ENCODE results near the gene KLHL29.

The KLHL29 gene

DNA sequence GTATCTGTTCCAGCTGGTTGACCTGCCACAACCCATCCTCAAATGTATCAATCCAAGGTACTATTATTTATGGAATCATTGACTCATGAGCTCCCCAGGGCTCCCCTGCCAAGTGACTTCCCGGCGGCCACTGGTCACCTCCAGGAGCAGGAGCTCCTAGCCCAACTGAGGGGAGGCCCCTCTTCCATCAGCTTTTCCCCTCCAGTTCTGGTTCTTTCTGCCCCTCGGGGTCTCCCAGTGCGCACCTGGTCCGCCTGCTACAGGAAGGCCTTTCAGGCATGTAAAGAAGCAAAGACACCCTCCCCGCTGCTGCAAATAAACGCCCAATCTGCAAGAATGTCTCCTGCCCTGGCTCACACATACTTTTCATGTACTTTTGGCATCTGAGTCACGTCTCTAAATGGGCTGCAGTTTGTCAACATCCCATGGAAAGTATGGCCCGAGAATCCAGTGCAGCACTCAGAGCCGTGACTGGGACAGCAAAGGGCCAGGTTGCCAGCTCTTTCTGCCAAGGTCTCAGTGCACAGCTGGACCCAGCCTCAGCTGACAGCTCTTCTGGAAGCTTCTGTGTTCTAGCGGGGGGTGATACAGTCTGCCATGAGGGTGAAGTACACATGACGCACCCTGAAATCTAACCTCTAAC lies 41.4 kb downstream of the KLHL29 start:
- TF ChIP-seq TAF1 (IDR thresholded peaks at IDR 0.05; ENCODE audit: borderline replicate concordance, insufficient read depth, low read length) (no peak), POLR2AphosphoS5 (IDR thresholded peaks at IDR 0.05; ENCODE audit: low read depth, low read length) (no peak)
- TF ChIP-seq, protein P1, sequence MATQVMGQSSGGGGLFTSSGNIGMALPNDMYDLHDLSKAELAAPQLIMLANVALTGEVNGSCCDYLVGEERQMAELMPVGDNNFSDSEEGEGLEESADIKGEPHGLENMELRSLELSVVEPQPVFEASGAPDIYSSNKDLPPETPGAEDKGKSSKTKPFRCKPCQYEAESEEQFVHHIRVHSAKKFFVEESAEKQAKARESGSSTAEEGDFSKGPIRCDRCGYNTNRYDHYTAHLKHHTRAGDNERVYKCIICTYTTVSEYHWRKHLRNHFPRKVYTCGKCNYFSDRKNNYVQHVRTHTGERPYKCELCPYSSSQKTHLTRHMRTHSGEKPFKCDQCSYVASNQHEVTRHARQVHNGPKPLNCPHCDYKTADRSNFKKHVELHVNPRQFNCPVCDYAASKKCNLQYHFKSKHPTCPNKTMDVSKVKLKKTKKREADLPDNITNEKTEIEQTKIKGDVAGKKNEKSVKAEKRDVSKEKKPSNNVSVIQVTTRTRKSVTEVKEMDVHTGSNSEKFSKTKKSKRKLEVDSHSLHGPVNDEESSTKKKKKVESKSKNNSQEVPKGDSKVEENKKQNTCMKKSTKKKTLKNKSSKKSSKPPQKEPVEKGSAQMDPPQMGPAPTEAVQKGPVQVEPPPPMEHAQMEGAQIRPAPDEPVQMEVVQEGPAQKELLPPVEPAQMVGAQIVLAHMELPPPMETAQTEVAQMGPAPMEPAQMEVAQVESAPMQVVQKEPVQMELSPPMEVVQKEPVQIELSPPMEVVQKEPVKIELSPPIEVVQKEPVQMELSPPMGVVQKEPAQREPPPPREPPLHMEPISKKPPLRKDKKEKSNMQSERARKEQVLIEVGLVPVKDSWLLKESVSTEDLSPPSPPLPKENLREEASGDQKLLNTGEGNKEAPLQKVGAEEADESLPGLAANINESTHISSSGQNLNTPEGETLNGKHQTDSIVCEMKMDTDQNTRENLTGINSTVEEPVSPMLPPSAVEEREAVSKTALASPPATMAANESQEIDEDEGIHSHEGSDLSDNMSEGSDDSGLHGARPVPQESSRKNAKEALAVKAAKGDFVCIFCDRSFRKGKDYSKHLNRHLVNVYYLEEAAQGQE (IDR thresholded peaks at IDR 0.05; ENCODE audit: insufficient read depth in 1 of 2, low read depth in 2 of 2, low read length in 2 of 2): no peak

DNA sequence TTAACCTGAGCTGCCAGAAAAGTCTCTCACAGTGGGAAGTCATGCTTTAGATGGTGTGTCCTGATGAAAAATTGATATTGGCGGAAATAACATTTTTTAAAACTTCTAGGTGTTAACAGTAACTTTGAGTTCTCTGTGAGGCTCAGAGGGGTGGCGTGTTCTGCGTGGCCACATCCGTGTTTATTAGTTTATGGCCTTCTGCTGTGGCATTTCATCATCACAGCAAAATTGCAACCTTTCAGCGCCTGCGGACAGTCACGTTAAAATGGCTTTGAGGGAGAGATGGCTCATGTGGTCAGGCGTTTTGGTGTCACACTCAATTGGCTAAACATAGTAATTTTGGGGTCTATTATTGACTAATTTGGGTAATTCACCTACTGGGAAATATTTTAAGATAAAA lies 42.4 kb downstream of the KLHL29 start:
- TF ChIP-seq FOXP2 (optimal IDR thresholded peaks at IDR 0.05; ENCODE audit: borderline replicate concordance, extremely low read depth, extremely low read length, insufficient read depth): no peak
- TF ChIP-seq TAF1 (IDR thresholded peaks at IDR 0.05; ENCODE audit: borderline replicate concordance, insufficient read depth, low read length): no peak
- no peak for TF ChIP-seq SIN3A (IDR thresholded peaks at IDR 0.05; ENCODE audit: borderline replicate concordance, insufficient read depth, low read length)
- TF ChIP-seq POLR2AphosphoS5 (IDR thresholded peaks at IDR 0.05; ENCODE audit: low read depth, low read length): no peak
- TF ChIP-seq, protein P1 (IDR thresholded peaks at IDR 0.05; ENCODE audit: insufficient read depth in 1 of 2, low read depth in 2 of 2, low read length in 2 of 2): no peak

DNA sequence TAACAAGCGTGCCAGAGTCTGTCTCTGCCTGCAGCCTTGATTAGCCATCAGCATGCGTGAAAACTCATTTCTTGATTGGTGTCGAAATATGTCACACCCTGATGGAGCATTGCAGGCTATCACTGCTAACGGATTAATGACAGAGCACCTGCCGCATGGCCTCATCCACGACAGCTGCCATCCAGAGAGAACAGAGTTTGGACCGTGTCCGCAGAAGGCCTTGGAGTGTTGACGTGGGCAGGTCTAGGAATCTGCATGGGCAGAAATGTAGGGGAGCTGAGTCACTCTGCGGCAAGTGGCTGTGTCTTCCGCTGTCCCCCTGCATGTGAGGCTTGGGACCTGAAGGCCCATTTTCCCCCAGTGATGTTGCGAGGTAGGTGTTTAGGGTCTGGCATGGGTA lies 43.0 kb downstream of the KLHL29 start:
- TF ChIP-seq FOXP2 (optimal IDR thresholded peaks at IDR 0.05; ENCODE audit: borderline replicate concordance, extremely low read depth, extremely low read length, insufficient read depth) (no peak), POLR2AphosphoS5 (IDR thresholded peaks at IDR 0.05; ENCODE audit: low read depth, low read length) (no peak), SIN3A (IDR thresholded peaks at IDR 0.05; ENCODE audit: borderline replicate concordance, insufficient read depth, low read length) (no peak), TAF1 (IDR thresholded peaks at IDR 0.05; ENCODE audit: borderline replicate concordance, insufficient read depth, low read length) (no peak)
- TF ChIP-seq, protein P1 (IDR thresholded peaks at IDR 0.05; ENCODE audit: insufficient read depth in 1 of 2, low read depth in 2 of 2, low read length in 2 of 2): no peak

DNA sequence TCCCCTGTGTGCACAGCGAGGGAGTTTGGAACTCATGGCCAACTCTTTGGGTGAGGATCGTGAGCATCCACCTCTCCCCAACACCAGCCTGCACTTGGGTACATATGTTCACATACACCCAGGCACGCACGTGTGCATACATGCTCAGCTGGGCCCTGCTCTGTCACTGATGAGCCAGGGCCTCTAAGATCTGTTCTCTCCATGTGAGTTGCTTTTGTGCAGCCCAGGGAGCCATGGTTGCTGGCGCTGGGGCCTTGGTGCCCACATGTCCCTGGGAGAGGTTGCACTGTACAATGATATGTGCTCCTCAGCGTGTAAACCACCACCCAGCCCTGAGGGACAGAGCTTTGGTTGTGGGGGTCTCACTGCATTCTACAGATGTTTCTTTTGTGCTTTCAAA lies 44.1 kb downstream of the KLHL29 start:
- TF ChIP-seq TAF1 (IDR thresholded peaks at IDR 0.05; ENCODE audit: borderline replicate concordance, insufficient read depth, low read length): no peak
- no peak for TF ChIP-seq POLR2AphosphoS5 (IDR thresholded peaks at IDR 0.05; ENCODE audit: low read depth, low read length)
- TF ChIP-seq, protein P1 (IDR thresholded peaks at IDR 0.05; ENCODE audit: insufficient read depth in 1 of 2, low read depth in 2 of 2, low read length in 2 of 2): no peak
- TF ChIP-seq FOXP2 (optimal IDR thresholded peaks at IDR 0.05; ENCODE audit: borderline replicate concordance, extremely low read depth, extremely low read length, insufficient read depth): no peak
- no peak for TF ChIP-seq SIN3A (IDR thresholded peaks at IDR 0.05; ENCODE audit: borderline replicate concordance, insufficient read depth, low read length)

DNA sequence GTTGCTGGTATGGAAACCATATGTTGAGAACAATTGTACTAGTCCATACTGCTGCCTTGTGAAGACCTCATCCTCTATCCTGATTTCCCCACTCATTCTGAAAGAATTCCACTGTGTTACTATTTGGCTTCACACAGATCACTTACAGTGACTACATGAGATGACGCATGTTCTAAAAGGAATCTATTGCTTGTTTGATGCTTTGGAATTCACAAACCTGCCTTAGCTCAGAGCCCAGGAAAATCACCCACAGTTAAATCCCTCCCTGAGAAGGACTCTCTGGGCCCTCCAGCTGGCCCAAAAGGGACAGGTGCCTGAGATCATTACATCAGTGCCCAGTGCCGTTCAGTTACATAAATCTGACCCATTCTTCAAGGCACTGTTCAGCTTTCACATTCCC lies 45.3 kb downstream of the KLHL29 start:
- TF ChIP-seq POLR2AphosphoS5 (IDR thresholded peaks at IDR 0.05; ENCODE audit: low read depth, low read length) (no peak), TAF1 (IDR thresholded peaks at IDR 0.05; ENCODE audit: borderline replicate concordance, insufficient read depth, low read length) (no peak), SIN3A (IDR thresholded peaks at IDR 0.05; ENCODE audit: borderline replicate concordance, insufficient read depth, low read length) (no peak), FOXP2 (optimal IDR thresholded peaks at IDR 0.05; ENCODE audit: borderline replicate concordance, extremely low read depth, extremely low read length, insufficient read depth) (no peak)
- TF ChIP-seq, protein P1 (IDR thresholded peaks at IDR 0.05; ENCODE audit: insufficient read depth in 1 of 2, low read depth in 2 of 2, low read length in 2 of 2): no peak
